HT-29 (cell line): ENCODE measurements around the gene ST6GALNAC3. TPM values are rescaled to one million over a fixed set of nuclear protein-coding genes. Genes with fewer than 3 reads are reported as not detected.

Experiments
- DNase-seq: peaks from one replicate; pipeline ENCODE4 v3.0.0-alpha.2; 2015; ENCODE audit warnings: low spot score
- total RNA-seq: library from RNA; depleted of rRNA; stranded (reverse); fragments of >200 nt; shearing (Covaris generic); gene quantifications from 2 replicates; pipeline ENCODE4 v1.2.3, GENCODE V29; 2014

Gene ST6GALNAC3
- total RNA-seq, 1 experiment from 2014 or later: not detected

DNA sequence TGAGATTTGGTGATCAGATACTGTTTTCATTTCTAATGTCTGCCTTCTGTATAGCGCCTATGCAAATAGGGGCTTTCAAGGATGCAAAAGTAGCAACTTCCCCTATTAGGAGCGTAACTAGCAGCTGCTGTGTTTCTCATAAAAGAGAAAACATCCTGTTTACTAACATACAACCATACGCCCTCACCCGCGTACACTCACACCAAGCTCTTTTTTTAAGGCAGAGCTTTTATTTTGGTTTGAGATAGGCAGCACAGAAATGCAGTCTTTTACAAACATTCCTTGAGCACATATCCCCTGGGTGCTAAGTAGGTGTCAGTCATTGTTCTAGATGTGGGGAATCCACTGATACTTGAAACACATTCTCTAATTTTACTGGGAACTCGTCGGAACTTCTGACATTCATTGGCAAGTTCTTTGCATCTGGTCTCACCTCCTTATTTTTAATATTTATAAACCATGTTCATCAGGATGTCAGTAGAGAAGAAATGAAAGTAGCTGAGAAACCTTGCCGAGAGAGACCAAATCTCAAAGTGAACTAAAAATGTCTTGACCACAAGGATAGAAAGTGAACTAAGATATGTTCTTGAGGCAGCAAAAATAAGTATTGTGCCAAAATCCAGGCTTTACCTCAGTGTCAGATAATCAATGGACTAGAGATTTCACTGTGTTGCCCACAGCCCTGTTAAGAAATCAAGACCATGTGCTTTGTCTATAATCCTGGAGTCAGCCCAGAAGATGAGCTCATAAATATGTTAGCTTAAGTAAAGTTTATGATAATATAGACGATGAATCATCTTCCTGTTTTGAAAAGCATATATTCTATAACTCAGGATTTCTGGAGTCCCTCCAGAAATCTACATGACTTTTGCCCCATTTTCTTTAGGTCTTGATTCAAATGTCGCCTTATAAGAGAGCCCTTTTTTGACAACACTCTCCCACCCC lies 350.9 kb downstream of the ST6GALNAC3 start:
- DNase-seq: no peak

DNA sequence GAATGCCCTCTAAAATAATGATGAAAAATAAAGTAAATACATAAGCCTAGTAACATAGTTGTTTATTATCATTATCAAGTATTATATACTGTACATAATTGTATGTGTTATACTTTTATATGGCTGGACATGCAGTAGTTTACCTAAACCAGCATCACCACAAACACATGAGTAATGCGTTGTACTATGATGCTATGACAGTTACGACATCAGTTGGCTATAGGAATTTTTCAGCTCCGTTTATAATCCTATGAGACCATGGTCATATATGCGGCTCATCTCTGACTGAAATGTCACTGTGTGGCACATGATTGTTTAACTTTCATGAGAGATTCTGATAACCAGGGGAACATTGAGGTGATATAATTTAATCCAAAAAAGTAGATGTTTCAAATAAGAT lies 352.1 kb downstream of the ST6GALNAC3 start:
- no peak for DNase-seq

DNA sequence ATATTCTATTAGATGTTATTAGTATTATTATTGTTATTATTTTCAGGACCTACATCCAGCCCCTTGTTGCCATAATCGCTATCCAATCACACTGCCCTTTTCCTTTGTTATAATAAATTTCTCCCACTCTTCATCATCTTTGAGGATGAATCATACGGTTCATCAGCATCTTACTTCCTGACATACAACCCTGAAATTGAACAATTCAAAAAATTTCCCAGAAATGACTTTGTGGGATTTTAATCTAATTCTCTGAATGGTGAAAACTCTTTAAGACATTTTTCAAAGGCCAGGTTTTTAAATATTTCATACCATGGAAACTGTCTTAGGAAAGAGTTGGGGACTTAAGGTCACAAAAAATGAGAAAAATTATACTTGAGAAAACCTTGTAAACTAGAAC lies 353.5 kb downstream of the ST6GALNAC3 start:
- no peak for DNase-seq

DNA sequence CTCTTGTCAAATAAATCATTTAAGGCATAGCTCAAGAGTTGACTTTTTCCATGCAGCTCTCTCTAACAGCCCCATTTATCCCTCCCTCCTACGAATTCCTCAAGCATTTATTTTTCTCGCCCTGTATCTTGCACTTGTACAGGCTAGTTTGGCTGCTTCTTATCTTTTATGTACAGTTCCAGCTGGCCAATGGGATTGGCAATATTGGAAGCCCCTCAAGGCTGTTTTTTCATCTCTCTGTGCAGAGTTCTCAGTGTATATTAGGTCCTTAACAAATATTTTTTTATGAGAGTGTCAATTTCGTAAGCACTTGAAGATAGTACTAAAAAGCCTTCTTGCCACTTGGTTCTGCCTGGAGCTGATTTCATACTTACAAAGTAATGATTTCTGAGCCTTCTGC lies 356.0 kb downstream of the ST6GALNAC3 start:
- no peak for DNase-seq

DNA sequence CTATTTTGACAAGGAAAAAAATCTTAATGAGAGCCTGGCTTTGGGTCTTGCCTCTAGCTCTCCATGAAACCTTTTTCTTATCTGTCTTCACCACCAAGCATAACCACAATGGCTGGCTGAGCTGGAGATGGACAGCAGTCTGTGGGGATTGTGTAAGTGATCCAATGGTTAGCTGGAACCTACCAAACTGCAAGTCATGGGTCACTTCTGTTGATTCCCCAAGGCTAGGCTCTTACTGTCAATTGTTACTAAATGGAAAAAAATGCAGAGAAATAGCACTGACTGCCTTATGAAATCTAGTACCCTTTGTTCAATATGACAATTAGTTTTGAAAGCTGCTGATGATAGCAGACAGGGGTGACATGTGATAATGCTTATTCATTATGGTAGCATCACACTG lies 359.0 kb downstream of the ST6GALNAC3 start:
- DNase-seq: no peak

DNA sequence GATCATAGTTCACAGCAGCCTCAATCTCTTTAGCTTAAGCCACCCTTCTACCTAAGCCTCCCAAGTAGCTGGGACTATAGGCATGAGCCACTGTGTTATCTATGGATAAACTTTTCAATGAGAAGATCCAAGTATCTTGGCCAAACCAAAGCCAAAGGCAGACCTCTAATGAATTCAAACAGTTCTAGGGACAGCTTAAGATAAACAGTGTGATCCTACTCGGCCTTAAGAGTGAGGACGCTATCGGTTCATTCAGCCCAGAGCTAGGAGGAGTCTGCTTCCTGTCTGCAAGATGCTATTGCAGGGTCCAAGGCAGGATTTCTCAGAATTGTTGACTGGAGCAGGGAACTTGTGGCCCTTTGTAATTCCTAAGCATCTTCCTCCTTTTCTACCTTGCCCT lies 368.7 kb downstream of the ST6GALNAC3 start:
- DNase-seq: no peak

DNA sequence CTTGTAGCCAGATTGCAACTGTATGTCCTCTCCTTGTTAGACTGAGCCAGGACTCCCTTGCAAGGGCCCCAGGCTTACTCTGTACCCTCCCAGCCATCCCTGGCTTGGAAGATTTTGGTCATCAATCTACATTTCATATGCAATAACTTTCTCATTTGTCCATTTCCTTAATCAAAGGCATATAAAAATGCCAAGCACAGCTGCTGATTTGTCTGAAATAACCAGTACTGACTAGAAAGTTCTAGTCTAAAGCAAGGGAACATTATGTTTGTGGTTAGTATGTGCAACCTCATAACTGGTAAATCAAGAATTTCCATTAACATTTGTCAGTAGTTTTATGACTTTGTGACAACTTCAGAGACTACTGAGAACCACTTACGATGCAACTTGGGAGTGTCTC lies 370.2 kb downstream of the ST6GALNAC3 start:
- no peak for DNase-seq

DNA sequence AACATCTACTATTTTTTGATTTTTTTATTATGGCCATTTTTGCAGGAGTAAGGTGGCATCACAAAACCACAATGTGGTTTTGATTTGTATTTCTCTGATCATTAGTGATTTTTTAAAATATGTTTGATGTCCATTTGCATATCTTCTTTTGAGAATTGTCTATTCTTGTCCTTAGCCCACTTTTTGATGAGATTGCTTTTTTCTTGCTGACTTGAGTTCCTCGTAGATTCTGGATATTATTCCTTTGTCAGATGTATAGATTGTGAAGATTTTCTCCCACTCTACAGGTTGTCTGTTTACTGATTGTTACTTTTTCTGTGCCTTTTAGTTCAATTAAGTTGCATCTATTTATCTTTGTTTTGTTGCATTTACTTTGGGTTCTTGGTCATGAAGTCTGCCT lies 375.7 kb downstream of the ST6GALNAC3 start:
- no peak for DNase-seq

DNA sequence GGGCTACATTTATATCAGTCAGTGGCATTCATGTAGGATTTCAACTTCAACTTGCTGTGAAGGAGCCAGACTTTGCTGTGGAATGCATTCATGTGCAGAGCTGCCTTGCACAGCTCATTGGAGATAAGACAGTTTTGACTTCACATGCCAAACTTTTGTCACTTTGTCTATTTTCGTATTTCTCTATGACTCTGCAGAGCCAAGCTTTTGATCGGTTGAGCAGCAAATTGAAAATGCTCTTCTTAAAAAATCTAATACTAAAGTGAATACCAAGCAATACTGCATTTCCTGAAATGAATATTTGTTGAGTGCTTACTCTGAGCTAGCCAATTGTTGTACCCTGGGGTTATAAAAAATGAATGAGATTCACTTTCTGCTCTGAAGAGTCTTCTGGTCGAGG lies 388.7 kb downstream of the ST6GALNAC3 start:
- no peak for DNase-seq

DNA sequence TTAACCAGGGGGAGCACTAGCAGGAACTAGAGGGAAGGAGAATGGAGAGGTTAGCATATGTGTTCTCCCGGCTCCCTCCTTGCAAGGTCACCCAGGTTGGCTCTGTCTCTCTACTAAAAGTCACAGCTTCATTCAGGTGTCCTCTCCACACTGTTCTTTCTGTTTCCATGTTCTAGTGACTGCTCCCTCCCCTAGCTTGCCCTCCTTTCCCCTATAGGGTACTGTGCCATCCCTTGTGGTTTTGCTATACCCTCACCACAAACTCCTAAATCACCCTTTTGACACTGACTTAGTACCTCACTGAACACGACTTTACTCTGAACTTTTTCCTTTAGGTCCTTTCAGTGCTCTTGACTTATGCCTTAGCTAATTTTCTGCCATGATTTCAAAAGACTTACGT lies 389.3 kb downstream of the ST6GALNAC3 start:
- DNase-seq: no peak

DNA sequence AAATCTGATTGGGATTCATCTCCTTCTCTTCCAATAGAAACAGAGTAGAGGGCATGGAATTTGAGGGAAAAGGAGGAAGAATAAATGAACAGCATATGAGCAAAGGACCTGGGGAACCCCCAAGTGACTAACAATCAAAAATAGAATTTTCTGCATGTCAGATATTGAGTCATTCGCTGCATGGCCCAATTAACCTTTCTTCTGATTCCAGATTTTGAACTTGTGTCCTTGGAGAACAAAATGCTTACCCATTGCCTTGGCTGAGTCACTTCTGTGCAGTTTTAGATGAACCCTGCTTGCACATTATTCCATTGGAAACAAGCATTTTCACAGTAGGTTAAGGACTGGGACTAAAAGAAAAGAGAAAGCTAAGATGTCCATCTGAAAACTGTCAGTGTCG lies 390.5 kb downstream of the ST6GALNAC3 start:
- DNase-seq: no peak

DNA sequence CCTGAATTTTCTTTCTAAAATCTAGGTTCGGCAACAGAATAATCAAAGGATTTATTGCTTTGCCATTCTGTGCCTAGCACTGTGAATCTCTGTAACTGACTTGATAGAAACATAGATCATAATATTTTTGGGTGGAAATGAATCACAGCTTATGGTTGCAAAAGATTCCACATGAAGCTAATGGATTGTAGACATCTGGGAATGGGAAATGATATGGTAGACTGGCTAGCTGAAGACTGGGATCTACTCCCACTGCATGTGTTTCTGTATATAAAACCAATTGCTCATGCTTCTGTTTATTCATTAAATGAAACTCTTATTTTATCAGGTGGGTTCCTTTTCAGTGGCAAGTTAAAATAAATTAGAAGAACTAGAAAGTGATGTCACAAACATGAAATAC lies 395.6 kb downstream of the ST6GALNAC3 start:
- DNase-seq: no peak

DNA sequence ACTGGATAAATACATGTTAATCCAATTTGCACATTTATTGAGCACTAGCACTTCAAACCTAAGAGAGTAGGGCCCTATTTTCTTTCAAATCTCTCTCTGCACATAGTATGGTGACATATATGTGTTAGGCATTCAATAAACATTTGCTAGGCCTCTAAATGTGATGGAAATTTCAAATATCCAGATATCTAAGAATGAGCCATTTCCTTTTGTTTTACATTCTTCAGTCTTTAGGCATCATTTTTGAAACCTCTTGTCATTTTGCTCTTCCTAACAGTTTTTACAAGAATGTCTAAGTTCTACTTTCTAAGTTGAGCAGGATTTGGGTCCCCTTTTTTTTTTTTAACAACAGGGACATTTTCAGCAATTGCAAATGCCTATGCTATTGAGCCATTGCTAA lies 397.0 kb downstream of the ST6GALNAC3 start:
- no peak for DNase-seq

DNA sequence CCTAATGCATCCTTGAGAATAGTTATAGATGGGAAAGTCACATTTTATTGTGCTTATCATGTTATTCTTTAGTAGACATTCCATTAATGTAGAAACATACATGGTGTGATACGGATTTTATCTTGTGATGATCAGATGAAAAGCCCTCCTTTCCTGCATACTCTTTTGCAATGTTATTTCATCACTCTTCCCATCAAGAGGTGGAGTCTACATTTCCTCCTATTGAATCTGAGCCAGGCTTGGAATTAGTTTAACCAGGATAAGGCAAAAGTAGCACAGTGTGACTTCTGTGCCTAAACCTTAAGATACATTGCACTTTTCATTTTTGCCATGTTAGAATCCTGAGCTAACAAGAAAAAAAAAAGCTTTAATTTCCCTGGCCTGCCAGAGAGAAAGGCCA lies 399.0 kb downstream of the ST6GALNAC3 start:
- no peak for DNase-seq

DNA sequence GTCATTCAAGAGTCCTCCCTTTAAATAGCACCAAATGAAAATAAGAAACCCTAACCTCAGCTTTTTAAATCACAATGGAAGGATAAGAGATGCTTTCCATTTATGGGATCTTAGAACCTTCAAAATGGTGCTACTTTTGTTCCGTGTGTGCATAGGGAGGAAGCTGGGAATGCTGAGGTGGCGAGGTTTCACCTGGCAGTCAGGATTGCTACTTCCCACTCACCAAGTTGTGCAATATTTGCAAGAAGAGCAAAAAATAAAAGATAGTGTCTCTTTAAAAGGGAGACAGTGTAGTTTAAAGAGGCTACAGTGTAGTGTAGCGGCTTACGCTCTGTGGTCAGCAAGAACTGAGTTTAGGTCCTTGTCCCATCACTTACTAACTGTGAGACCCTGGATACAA lies 400.4 kb downstream of the ST6GALNAC3 start:
- DNase-seq: no peak

DNA sequence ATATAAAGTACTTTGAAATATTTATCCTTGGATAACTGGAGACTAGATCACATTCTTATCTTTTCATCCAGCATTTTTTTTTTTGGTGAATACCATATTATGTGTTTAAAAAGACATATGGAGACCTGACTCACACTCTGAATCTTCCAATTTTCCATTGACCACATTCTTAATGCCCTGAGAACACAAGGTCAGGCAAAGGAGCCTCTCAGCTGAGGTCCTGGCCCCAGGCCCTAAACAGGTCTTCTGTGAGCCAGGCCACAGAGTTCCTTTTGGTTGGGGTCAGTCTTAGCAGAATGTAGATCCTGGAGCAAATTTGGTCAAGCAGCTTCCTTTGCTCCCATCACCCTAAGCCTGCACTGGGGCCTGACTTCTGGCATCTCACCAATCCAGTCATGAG lies 402.6 kb downstream of the ST6GALNAC3 start:
- no peak for DNase-seq

DNA sequence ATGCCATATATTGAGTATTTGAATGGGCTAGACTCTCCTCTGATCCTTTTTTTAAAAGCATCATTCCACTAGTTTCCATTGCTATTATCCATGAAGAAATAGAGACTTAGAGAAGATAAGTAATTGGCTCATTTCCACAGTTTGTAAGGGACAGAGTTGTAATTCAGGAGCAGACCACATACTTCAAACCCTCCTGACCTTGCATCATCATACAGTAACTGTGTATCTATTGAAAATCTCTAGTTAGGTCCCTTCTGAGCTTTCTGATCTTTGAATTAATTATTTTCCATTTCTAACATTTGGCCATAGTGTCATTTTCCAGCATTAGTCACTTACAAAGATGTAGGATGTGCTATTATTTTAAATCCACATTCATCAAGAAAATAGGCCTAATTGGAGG lies 406.3 kb downstream of the ST6GALNAC3 start:
- DNase-seq: no peak

DNA sequence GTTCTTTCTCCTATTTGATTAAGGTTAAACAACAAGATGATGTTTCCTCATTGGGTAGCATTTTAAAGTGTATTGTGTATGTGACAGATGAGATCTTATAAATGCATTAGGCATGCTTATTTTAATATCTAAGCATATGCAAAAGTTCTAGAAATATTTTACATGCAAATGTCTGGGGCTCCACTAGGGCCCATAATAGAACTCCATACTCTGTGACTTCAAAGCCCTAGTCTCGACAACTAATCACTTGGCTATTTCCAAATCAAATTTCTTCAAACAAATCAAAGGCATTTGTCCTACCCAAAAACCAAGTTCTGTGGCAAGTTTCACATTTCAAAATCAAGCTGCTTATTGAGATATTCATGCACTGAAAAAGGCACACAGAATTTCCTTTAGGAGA lies 407.1 kb downstream of the ST6GALNAC3 start:
- DNase-seq: no peak

DNA sequence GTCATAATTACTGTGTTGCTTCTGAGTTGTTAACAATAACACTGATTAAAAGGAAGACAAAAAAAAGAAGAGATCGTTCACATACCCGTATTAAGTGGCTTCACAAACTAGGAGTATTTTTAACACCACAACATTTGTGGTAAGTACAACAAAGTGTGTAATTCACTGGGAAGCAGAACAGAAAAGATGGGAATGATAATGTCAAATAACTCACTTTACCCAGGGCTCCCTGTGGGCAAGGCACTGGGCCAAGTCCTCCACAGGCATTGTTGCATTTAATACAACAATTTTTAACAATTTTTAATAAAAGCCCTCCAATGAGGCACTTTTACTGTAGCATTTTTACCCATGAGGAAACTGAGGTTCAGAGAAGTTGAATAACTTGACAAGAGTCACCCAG lies 407.7 kb downstream of the ST6GALNAC3 start:
- no peak for DNase-seq

DNA sequence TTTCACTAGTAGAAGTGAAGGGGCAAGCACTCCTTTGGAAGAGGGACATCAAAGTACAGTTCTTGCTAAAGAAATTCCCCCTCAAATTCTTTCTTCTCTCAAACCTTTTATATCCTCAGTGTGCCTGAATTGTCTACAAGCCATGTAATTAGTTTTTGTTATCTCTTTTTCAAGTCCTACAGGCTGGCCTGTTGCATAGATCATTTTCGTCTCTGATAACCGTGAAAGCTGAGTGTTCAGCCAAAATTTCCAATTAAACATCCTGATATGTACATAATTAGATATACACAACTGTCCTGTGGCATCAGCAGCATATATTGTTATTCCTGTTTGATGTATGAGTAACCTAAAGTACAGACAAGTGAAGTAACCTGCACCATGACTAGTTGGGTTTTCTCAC lies 417.2 kb downstream of the ST6GALNAC3 start:
- DNase-seq: no peak

DNA sequence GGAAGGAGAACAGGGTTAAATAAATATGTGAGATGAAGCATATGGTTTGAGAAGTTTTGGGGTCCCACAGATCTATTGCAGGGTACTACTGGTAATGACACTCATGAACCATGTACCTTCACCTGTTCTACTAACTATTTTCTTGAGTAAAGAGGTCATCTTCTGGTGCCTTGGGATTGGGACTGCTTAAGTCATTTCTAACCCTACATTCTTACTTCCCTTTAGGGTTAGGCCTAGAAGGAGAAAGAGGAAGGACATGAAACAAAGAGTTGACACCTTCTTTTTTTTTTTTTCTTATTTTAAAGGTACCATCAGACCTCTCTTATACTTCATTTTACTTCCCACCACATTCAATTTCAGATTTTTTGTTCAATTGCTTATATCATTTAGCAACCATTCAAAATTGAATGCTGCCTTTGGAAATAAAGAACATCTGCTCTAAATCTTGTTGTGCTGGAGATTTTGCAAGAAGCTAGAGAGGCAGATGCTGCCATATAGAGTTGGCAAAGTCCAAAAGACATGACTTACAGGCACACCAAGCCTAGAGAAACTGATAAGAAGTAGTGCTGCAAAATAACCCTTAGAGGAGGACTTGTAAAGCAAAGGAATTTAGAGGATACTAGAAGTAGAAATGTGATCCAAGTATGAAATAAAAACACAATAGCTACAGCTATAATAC lies 418.3 kb downstream of the ST6GALNAC3 start:
- DNase-seq: no peak

DNA sequence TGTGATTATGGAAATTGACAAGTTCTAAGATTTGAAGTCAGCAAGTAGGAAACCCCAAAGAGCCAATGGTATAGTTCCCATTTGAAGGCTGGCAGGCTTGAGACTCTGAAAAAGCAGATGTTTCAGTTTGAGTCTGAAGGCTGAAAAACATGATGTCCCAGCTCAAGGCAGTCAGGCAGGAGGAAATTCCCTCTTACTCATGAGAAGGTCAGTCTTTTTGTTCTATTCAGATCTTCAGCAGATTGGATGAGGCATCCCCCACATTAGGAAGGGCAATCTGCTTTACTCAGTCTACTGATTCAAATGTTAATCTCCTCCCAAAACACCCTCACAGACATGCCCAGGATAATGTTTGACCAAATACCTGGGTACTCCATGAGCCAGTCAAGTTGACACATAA lies 420.3 kb downstream of the ST6GALNAC3 start:
- no peak for DNase-seq

DNA sequence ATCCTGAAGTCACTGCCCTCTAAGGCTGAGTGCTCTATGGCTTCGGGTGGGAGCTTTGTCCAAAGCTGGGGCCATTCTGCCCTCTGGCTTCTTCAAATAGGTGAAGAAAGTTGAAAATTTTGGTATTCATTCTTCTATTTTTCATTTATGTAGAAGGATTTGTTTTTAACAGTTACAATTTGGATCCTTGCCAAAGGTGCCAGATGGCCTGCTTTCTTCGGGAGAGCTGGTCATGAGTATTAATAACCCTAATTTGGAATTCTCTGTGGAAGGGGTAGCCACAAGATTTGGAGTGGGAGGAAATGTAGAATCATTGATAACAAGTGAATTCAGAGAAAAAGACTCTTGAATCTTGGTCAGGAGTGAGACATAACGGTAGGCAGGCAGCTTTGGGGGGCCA lies 422.3 kb downstream of the ST6GALNAC3 start:
- no peak for DNase-seq
